GM21737 (cell line): ENCODE data around the gene PLCB1.
"Not testable (repeated sequence)": the region's sequence is repeated elsewhere in the genome, so short reads cannot be mapped to it uniquely, and the experiment has no call there.

Experiments used
- ATAC-seq: cut with Tn5 transposase; IDR thresholded peaks from one replicate; pipeline ENCODE4 v1.9.1; 2021; ENCODE audit warnings: mild to moderate bottlenecking, moderate library complexity; ENCODE audit not compliant: unreplicated experiment

PLCB1 gene

GRCh38 chr20:8330319-8330784 lies 198.3 kb downstream of the PLCB1 start:
- ATAC-seq = no peak

DNA sequence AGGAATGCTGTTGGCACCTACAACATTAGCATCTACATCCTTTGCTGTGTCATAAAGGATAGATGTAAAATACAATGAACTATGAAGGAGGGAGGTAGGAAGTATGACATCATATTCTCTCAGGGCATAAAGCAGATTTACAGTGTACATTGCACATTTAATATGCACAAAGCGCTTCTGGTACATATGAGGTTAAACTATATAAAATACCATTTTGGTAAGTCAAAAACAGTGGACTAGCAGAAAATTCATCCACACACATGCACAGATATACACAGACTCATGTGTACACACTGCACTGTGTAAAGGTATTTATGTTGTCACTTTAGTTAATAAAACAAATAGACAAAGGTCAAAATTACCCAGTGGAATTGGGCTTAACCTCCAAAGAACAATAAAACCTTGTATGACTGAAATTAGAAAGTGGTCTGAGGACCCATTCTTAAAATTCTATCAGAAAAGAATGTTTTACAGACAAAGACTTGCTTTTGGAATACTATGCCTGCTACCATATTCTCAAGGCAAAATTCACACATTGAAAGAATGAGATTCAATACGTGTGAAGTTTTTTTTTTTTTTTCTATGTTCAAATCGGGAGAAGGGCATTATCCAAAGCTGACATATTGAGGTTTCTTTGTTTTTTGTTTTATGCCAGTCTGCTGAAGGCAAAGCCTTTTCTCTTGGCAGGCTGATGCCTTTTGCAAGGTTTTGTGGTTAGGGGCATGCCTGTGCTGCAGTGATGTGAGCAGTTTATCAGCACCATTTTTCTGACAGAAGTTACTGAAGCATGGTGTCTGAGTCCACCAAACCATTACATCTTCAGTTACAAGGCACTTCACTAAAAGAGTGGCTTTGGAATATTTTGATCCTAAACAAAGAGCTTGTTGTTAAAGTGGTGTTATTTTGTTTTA lies 199.0 kb downstream of the PLCB1 start:
- no peak for ATAC-seq

- no peak for ATAC-seq
Observed at GRCh38 chr20:8331740-8332412, 199.8 kb downstream of the PLCB1 start.

DNA sequence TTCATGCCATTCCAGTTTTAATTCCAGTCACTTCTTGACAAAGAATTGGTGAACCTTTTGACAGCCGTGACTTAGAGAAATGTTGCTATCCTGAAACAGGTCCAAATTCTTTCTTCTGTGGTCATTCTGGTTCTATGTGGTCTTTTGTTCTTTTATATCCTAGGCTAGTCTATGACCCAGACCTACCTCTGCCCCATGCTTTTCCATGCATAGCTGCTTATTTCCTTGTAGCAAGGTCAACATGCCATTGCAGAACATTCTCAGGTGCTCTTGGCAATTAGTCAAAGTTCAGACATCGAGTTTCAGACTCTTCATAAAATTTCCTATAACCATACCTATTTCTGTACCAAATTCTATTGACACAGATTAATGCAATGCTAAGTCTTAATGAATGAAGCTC lies 202.6 kb downstream of the PLCB1 start:
- ATAC-seq = no peak

- ATAC-seq = no peak
Observed at GRCh38 chr20:8335059-8335458, 203.0 kb downstream of the PLCB1 start.

GRCh38 chr20:8335495-8336195 lies 203.6 kb downstream of the PLCB1 start:
- no peak for ATAC-seq

DNA sequence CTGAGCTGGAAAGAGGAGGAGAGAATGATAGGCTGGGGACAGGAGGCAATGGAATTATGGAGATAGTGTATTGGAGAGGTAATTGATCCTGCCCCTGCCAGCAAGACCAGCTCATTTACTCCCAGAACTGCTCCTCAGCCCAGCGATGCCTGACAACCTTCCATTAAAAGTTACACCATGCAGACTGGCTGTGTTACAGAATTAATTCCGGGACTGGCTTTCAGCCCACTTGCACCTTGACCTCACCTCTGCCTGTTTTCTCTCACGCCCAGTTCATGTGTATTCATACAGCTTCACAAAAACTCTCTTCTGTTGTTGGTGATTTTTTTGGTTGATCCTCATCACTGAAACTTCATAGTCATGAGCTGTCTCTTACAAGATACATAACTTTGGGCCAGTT lies 207.3 kb downstream of the PLCB1 start:
- ATAC-seq = no peak

DNA sequence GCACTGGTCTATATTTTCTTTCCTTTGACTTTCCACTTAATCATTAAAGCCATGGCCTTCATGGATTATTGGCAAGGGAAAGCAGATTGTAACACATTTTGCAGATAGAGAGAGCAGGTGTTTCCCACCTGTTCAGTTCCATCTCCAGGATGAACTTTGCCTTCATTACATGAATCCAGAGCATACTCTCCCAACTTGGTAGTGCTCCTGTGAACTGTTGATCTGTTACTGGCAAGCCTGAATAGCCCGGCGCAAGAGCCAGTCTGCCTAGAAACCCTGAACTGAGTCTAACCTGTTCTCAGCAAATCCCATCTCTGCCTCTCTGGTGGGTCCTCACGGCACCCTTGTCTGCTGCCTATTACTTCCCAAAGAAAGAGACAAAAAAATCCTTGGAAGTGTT lies 210.3 kb downstream of the PLCB1 start:
- no peak for ATAC-seq

DNA sequence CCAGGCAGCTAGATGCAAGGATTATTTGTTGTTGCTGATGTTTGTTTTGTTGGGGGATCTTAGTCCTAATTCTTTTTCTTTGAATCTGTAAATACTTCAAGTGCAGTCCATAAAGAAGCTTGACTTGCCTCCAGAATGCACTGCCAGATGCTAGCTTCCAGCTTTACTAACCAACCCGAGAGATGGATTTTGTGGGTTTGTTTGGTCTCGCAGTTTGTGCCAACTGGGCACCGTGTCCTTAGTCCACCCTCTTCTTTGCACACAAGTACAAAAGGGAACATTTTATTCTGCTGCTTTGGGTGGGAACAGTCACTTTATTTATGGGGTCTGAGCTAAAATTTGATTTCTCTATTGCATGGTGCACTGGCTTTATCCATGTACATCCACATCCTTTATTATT lies 212.0 kb downstream of the PLCB1 start:
- no peak for ATAC-seq

- ATAC-seq = no peak
Observed at GRCh38 chr20:8344631-8345030, 212.6 kb downstream of the PLCB1 start.

- ATAC-seq = no peak
Observed at GRCh38 chr20:8346700-8347270, 214.7 kb downstream of the PLCB1 start.

- not testable (repeated sequence) for ATAC-seq
Observed at GRCh38 chr20:8350225-8350624, 218.2 kb downstream of the PLCB1 start.

DNA sequence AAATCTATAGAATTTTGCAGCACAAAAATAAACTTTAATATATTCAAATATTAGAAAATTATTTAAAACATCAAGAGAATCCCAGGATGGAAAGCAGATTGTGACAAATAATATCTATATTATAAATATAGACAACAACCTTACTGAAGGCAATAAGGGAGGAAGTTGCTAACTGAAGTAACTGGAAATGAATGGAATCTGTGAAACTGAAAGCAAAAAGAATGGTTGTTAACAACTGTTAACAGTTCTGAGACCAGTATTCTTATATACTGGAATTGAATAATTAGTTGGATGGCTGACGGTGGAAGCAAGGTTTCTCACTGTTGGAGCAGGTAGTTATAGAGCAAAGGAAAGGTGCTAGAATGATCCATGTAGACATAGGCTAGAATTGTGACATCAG lies 220.4 kb downstream of the PLCB1 start:
- ATAC-seq = no peak

- no peak for ATAC-seq
Observed at GRCh38 chr20:8353512-8353911, 221.4 kb downstream of the PLCB1 start.

DNA sequence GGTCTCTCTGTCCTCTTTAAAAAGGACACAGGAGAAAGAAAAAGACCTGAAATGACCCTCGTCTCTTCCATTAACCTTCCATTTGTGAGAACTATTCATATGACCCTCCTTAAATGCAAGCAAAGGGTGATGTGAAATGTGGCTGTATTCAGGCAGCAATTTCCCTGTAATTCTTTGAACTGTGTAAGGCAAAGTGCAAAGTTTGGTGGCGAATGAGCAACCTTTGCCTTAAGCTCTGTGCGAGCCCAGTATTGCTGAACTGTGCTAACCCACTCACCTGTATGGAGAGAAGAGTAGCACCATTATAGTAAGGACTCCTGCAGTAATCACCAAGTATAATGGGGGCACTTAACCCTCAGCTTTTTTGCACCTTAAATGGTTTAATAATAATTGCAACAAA lies 223.4 kb downstream of the PLCB1 start:
- ATAC-seq = no peak

GRCh38 chr20:8356806-8357205 lies 224.7 kb downstream of the PLCB1 start:
- no peak for ATAC-seq

DNA sequence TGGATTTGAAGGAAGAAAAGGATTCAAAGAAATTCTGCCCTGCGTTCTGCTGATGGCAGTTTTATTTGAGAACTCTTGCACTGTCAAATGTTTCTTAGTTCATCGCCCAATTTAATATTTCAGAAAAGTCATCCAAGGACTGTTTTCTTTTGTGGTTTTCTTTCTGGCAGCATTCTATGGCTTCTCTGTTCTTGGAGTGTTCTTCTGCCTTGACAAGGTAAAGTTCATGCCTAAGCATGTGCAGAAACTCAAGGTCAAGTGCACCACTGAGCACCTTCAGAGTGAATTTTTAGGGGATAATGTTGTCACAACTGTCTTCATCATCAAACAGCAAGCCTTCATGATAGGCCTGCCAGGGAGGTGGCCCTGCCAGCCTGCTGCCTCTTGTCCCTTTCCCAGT lies 225.6 kb downstream of the PLCB1 start:
- ATAC-seq = no peak

DNA sequence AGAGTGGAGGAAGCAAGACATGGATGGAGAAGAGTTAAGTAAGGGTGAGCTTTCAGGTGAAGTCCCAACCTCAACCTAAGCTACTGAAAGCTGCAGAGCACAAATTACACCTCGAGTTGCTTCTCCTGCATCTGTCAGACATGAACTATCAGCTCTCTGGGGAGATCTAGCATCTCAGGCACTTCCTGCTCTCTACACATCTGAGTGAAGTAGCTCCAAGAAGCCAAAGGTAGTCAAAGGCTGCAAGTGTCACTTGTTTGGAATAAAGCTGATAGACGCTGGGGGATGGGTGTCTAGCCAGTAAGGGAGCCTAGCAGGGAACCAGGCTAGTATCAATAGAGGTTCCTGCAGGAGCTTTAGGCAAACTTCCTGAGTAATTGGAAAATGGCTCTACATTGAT lies 228.0 kb downstream of the PLCB1 start:
- ATAC-seq = no peak

GRCh38 chr20:8361006-8361652 lies 229.1 kb downstream of the PLCB1 start:
- no peak for ATAC-seq

- ATAC-seq = no peak
Observed at GRCh38 chr20:8361779-8362178, 229.7 kb downstream of the PLCB1 start.

DNA sequence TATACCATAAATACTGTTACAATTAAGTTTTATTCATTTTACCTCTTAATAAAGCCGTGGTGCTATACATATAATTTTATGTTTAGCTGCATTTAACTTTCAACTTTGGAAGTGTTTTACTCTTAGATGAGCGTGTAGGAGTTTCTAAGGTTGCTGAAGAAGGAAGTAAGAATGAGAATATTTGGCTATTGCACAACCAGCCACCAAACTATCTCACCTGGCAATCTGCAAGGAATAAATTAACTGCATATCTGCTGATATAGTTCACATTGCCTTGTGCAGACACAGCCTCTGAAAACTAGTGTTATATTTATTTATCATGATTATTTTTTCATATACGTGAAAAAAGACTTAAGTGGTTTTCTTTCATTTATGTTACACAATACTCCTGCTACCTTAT lies 230.4 kb downstream of the PLCB1 start:
- ATAC-seq = no peak
